Measurements from ENCODE around the gene NTM. TPM values are rescaled to one million over a fixed set of nuclear protein-coding genes. Genes with fewer than 3 reads are reported as not detected.

Gene NTM
- total RNA-seq, 1 experiment from 2014 or later: 9.9 TPM

DNA sequence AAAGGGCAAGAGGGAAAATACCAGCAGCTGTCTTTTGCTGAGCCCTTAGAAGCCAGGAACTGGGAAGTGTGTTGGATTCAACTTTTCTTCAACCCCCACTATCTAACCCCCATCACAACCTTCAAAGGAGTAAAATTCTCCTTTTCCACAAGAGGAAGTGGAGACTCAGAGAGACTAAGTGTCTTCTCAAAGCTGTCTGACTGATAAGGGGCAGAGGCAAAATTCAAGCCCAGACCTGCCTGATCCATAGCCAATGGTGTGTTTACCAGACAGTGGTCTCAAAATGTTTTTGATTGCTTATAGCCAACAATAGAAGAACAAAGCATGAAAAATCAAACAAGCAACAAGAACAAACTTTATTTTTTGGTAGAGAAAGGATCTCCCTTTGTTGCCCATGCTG, 707.0 kb downstream of the NTM start:
- Histone ChIP-seq H4K8ac (replicated peaks; ENCODE audit: insufficient read length, low read depth, low read length) (no peak overlapping the region), H3K9me3 (ENCODE audit: control insufficient read depth, low read depth, low read length) (peaks cover under 1% of the 10 kb centered on the region), H3K18ac (ENCODE audit: insufficient read length, low read depth, low read length) (no peak overlapping the region), H2BK120ac (ENCODE audit: low read depth, low read length, poor library complexity, severe bottlenecking) (no peak overlapping the region), H3K4me1 (ENCODE audit: insufficient read depth, low read length) (no peaks in the 10 kb centered on the region), H2AFZ (ENCODE audit: low read length) (no peak overlapping the region), H4K5ac (ENCODE audit: insufficient read length, low read depth, low read length) (no peak overlapping the region), H2BK12ac (ENCODE audit: insufficient read length, low read depth, low read length) (no peak overlapping the region), H3K9ac (ENCODE audit: extremely low read depth, insufficient read length, low read length) (no peak overlapping the region), H3K23me2 (ENCODE audit: insufficient read length, low read depth, low read length, poor library complexity, severe bottlenecking) (no peaks in the 10 kb centered on the region), H2BK5ac (ENCODE audit: insufficient read length, low read length) (no peak overlapping the region), H3K27ac (ENCODE audit: insufficient read length, low read depth, low read length) (no peak overlapping the region), H4K20me1 (ENCODE audit: control insufficient read depth, insufficient read depth, insufficient read length) (no peaks in the 10 kb centered on the region), H3K23ac (ENCODE audit: insufficient read length, low read depth, low read length) (no peak overlapping the region), H2AK5ac (ENCODE audit: insufficient read length, low read length) (no peak overlapping the region), H4K91ac (ENCODE audit: insufficient read length, low read depth, low read length) (no peak overlapping the region), H3K79me2 (ENCODE audit: insufficient read depth, low read length) (no peaks in the 10 kb centered on the region; the same call in 1 of the 2 replicates), H3K79me1 (ENCODE audit: insufficient read depth, low read depth, low read length, poor library complexity, severe bottlenecking) (no peaks in the 10 kb centered on the region), H3K4ac (ENCODE audit: low read depth, low read length) (no peak overlapping the region), H3K27me3 (ENCODE audit: insufficient read depth, low read length) (no peaks in the 10 kb centered on the region), H3T11ph (ENCODE audit: low read length) (no peak overlapping the region), H3K14ac (ENCODE audit: insufficient read depth, low read length) (no peak overlapping the region), H2BK20ac (ENCODE audit: low read depth, low read length, poor library complexity, severe bottlenecking) (no peak overlapping the region), H3K4me2 (ENCODE audit: insufficient read depth, insufficient read length, low read length) (no peak overlapping the region), H2BK15ac (ENCODE audit: low read depth, low read length) (no peak overlapping the region), H3K56ac (ENCODE audit: insufficient read length, low read depth, low read length) (no peak overlapping the region)
- DNase-seq: no peak
- Mint-ChIP-seq H3K4me1 (peaks cover 2 to 5% of the 10 kb centered on the region in 2 experiments; a peak in 3 of 4 replicates), H3K4me3 (no peak overlapping the region), H3K27me3 (ENCODE audit: low read depth) (no peaks in the 10 kb centered on the region), H3K27ac (no peak overlapping the region), H3K9me3 (peaks cover 0 to 4% of the 10 kb centered on the region in 2 experiments; a peak in 1 of 5 replicates), H3K36me3 (ENCODE audit: insufficient read depth in 1 of 3, low read depth in 3 of 3) (peaks cover 0 to 6% (median 4%) of the 10 kb centered on the region in 3 experiments; a peak in 2 of 7 replicates)
- TF ChIP-seq, protein P1, sequence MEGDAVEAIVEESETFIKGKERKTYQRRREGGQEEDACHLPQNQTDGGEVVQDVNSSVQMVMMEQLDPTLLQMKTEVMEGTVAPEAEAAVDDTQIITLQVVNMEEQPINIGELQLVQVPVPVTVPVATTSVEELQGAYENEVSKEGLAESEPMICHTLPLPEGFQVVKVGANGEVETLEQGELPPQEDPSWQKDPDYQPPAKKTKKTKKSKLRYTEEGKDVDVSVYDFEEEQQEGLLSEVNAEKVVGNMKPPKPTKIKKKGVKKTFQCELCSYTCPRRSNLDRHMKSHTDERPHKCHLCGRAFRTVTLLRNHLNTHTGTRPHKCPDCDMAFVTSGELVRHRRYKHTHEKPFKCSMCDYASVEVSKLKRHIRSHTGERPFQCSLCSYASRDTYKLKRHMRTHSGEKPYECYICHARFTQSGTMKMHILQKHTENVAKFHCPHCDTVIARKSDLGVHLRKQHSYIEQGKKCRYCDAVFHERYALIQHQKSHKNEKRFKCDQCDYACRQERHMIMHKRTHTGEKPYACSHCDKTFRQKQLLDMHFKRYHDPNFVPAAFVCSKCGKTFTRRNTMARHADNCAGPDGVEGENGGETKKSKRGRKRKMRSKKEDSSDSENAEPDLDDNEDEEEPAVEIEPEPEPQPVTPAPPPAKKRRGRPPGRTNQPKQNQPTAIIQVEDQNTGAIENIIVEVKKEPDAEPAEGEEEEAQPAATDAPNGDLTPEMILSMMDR (conservative IDR thresholded peaks at IDR 0.05): no peak
